NT2/D1 (cell line): Measurements from ENCODE around the gene FARS2.

Experiments used
- SUZ12 ChIP-seq: IDR thresholded peaks from 2 replicates; pipeline ENCODE4 v1.6.1; 2011; ENCODE audit not compliant: insufficient read length, insufficient read depth; ENCODE audit errors: extremely low read depth
- YY1 ChIP-seq: IDR thresholded peaks from 2 replicates; pipeline ENCODE4 v1.6.1; 2011; ENCODE audit not compliant: insufficient read length, insufficient read depth
- ZNF274 ChIP-seq: IDR thresholded peaks from 2 replicates; pipeline ENCODE4 v1.6.1; 2011; ENCODE audit warnings: mild to moderate bottlenecking, low read depth, low read length

- TF ChIP-seq ZNF274 (no peak), YY1 (no peak), SUZ12 (no peak)
These were observed 17.3 kb downstream of the FARS2 start for GRCh38 chr6:5278565-5279120.
